HepG2 (cell line): ENCODE results near the gene ZSCAN31. TPM values are rescaled to one million over a fixed set of nuclear protein-coding genes. Genes with fewer than 3 reads are reported as not detected.

ENCODE experiments used
- ATAC-seq: fragments of 200-7000 bp; cut with Tn5 transposase; 3 replicates; pipeline ENCODE4 v1.9.1; 2020; ENCODE audit warnings: mild to moderate bottlenecking, moderate library complexity
- BruUV-seq: library from RNA; stranded (reverse); fragments of 400-500 nt; replicated peaks from 2 replicates; lab custom pipeline; 2021; lab: Mats Ljungman, UMichigan
- CTCF ChIA-PET: fragments of 300-600 bp; formaldehyde crosslinking; extraction: SDS; loops from one replicate; lab custom pipeline; 2021; ENCODE audit warnings: low total read pairs, inconsistent platforms, low intra/inter-chr PET ratio; lab: Yijun Ruan, JAX
- POLR2A ChIA-PET: fragments of 350-600 bp; sonication (Branson Sonifier 250); formaldehyde crosslinking; loops from one replicate; lab custom pipeline; 2020; ENCODE audit warnings: antibody characterized with exemption, inconsistent platforms; lab: Yijun Ruan, JAX
- DNase-seq: peaks from one replicate; pipeline ENCODE4 v3.0.0-alpha.2; 2015; ENCODE audit warnings: low spot score
- FAIRE-seq: peaks from 3 replicates; lab custom pipeline; 2011; peaks lifted over from hg19 to GRCh38; lab: Jason Lieb, UNC
- H2AFZ ChIP-seq: one replicate; pipeline ENCODE4 v1.6.1; 2011; ENCODE audit warnings: low read length, inconsistent platforms
- H3K27ac ChIP-seq: fragments of 300-600 bp; 3 replicates; pipeline ENCODE4 v1.8.0; 2011; ENCODE audit warnings: mixed run types, mild to moderate bottlenecking, mixed read lengths, low read length, inconsistent platforms; ENCODE audit not compliant: insufficient read depth; ENCODE audit errors: extremely low read length
- H3K27me3 ChIP-seq, 2 experiments: fragments of 200-600 bp in 1 of 2; 2 replicates in 1 of 2; 3 replicates in 1 of 2; pipeline versions ENCODE4 v1.6.0 to v1.8.0; 2011; ENCODE audit warnings: low read length in 2 of 2, mild to moderate bottlenecking in 2 of 2, moderate library complexity in 2 of 2, inconsistent platforms in 1 of 2; ENCODE audit not compliant: insufficient read depth in 2 of 2, control insufficient read depth in 1 of 2
- H3K36me3 ChIP-seq, 2 experiments: fragments of 200-600 bp in 1 of 2; replicated peaks in 1 of 2; 2 replicates in 1 of 2; 3 replicates in 1 of 2; pipeline versions ENCODE4 v1.5.1 to v1.8.0; 2011; ENCODE audit warnings: low read length in 2 of 2, inconsistent platforms in 1 of 2; ENCODE audit not compliant: insufficient read depth in 2 of 2, control insufficient read depth in 1 of 2
- H3K4me1 ChIP-seq: 2 replicates; pipeline ENCODE4 v1.5.1; 2012; ENCODE audit warnings: low read length, inconsistent platforms; ENCODE audit not compliant: insufficient read depth
- H3K4me2 ChIP-seq: 2 replicates; pipeline ENCODE4 v1.6.0; 2011; ENCODE audit warnings: low read depth, low read length, inconsistent platforms
- H3K4me3 ChIP-seq, 3 experiments: fragments of 200-600 bp in 1 of 3; sonication (generic), shearing (Covaris generic) in 1 of 3; replicated peaks in 1 of 3; 2 replicates each; pipeline ENCODE4 v1.5.1; 2011 to 2016; ENCODE audit warnings: low read length in 3 of 3, inconsistent platforms in 2 of 3, low read depth in 2 of 3, mild to moderate bottlenecking in 2 of 3, control low read depth in 1 of 3, mixed read lengths in 1 of 3; ENCODE audit not compliant: insufficient read depth in 1 of 3
- H3K79me2 ChIP-seq: one replicate; pipeline ENCODE4 v1.6.1; 2011; ENCODE audit warnings: low read length, inconsistent platforms; ENCODE audit not compliant: insufficient read depth
- H3K9ac ChIP-seq: 2 replicates; pipeline ENCODE4 v1.6.0; 2011; ENCODE audit warnings: mild to moderate bottlenecking, low read depth, low read length, inconsistent platforms; ENCODE audit not compliant: insufficient read depth
- H3K9me3 ChIP-seq: 2 replicates; pipeline ENCODE4 v1.5.1; 2012; ENCODE audit warnings: mild to moderate bottlenecking, low read length
- H4K20me1 ChIP-seq: 2 replicates; pipeline ENCODE4 v1.6.0; 2011; ENCODE audit warnings: inconsistent platforms, mild to moderate bottlenecking, low read length, moderate library complexity; ENCODE audit not compliant: insufficient read depth
- CSRNP1 ChIP-seq: sonication (generic); formaldehyde crosslinking; IDR thresholded peaks from 2 replicates; pipeline ENCODE4 v1.8.1; 2023; ENCODE audit warnings: mild to moderate bottlenecking, missing genetic modification reagents
- FOXK2 ChIP-seq: fragments of 450-650 bp; IDR thresholded peaks from 2 replicates; pipeline ENCODE4 v1.6.1; 2016
- HINFP ChIP-seq: sonication (generic); formaldehyde crosslinking; IDR thresholded peaks from 2 replicates; pipeline ENCODE4 v1.4.0; 2020; ENCODE audit warnings: low read depth, mild to moderate bottlenecking, missing genetic modification reagents
- ISL2 ChIP-seq: sonication (generic); formaldehyde crosslinking; IDR thresholded peaks from 2 replicates; pipeline ENCODE4 v1.5.0; 2020; ENCODE audit warnings: missing genetic modification reagents
- KAT8 ChIP-seq: IDR thresholded peaks from 2 replicates; pipeline ENCODE4 v1.6.1; 2016; ENCODE audit warnings: missing genetic modification reagents, missing compliant biosample characterization
- NCOR1 ChIP-seq: fragments of 200-600 bp; sonication (generic); IDR thresholded peaks from 2 replicates; pipeline ENCODE4 v1.7.0; 2017; ENCODE audit warnings: antibody characterized with exemption, low read length, borderline replicate concordance
- NR2F6 ChIP-seq, 2 experiments: IDR thresholded peaks; 2 replicates each; pipeline ENCODE4 v1.6.1; 2016; ENCODE audit warnings: antibody characterized with exemption in 1 of 2, mild to moderate bottlenecking in 1 of 2
- SRSF9 ChIP-seq: fragments of 200-400 bp; formaldehyde crosslinking; IDR thresholded peaks from 2 replicates; pipeline ENCODE4 v1.6.1; 2018; ENCODE audit warnings: borderline replicate concordance, mild to moderate bottlenecking, low read depth, low read length; ENCODE audit not compliant: insufficient read depth, poor library complexity, severe bottlenecking
- TSC22D2 ChIP-seq: sonication (generic); formaldehyde crosslinking; IDR thresholded peaks from 2 replicates; pipeline ENCODE4 v1.5.1; 2020; ENCODE audit warnings: missing genetic modification reagents, mild to moderate bottlenecking, borderline replicate concordance
- YEATS2 ChIP-seq: sonication (generic); formaldehyde crosslinking; IDR thresholded peaks from 2 replicates; pipeline ENCODE4 v1.4.0; 2020; ENCODE audit warnings: missing genetic modification reagents, borderline replicate concordance
- ZEB1 ChIP-seq: IDR thresholded peaks from 2 replicates; pipeline ENCODE4 v1.6.1; 2012; ENCODE audit warnings: mild to moderate bottlenecking, low read depth, inconsistent platforms; ENCODE audit not compliant: insufficient replicate concordance
- ZNF709 ChIP-seq: sonication (generic); formaldehyde crosslinking; IDR thresholded peaks from 2 replicates; pipeline ENCODE4 v1.5.0; 2020; ENCODE audit warnings: mild to moderate bottlenecking, missing genetic modification reagents
- ZNF772 ChIP-seq: sonication (generic); formaldehyde crosslinking; IDR thresholded peaks from 2 replicates; pipeline ENCODE4 v1.5.0; 2020; ENCODE audit warnings: mild to moderate bottlenecking, missing genetic modification reagents
- ZNF781 ChIP-seq: sonication (generic); formaldehyde crosslinking; IDR thresholded peaks from 2 replicates; pipeline ENCODE4 v1.5.1; 2020; ENCODE audit warnings: borderline replicate concordance, mild to moderate bottlenecking, missing genetic modification reagents; ENCODE audit errors: not compliant biosample characterization
- WGBS: methylation state at CpG from one replicate; pipeline ENCODE4 v1.1.6; 2017; ENCODE audit warnings: low lambda C conversion rate; 5-methylcytosine and 5-hydroxymethylcytosine counted together
- in situ Hi-C: cut with HindIII; loops from 2 replicates; pipeline ENCODE4 v1.10.0; 2017; ENCODE audit warnings: low pct_unique_long_range_greater_than_20kb; ENCODE audit not compliant: extremely low pct_ligation_motif_present
- intact Hi-C: fragments of 100-400 bp; cut with micrococcal nuclease; formaldehyde crosslinking; loops from one replicate; pipeline ENCODE4 v1.10.0; 2022; ENCODE audit not compliant: unreplicated experiment
- polyA plus RNA-seq, 8 experiments: library from polyadenylated mRNA; depleted of rRNA in 3 of 8; stranded (reverse) in 7 of 8; unstranded in 1 of 8; fragments of >200 nt; fragmentation: Illumina TruSeq in 4 of 8; extraction: Trizol in 4 of 8; gene quantifications; 2 replicates each; pipeline versions ENCODE4 v1.2.1 to v1.2.3, GENCODE V29; 2011 to 2016; ENCODE audit warnings: low read depth in 4 of 8, missing spikeins in 1 of 8, mixed read lengths in 1 of 8; ENCODE audit not compliant: insufficient read depth in 1 of 8
- total RNA-seq, 5 experiments: library from RNA; depleted of rRNA; stranded (reverse); fragments of >200 nt; fragmentation: Illumina TruSeq; extraction: Trizol; gene quantifications; 2 replicates each; pipeline ENCODE4 v1.2.3, GENCODE V29; 2016; ENCODE audit warnings: low read depth in 1 of 5
- TF ChIP-seq, protein P1 (sequence below): sonication (generic); formaldehyde crosslinking; IDR thresholded peaks from 2 replicates; pipeline ENCODE4 v1.4.0; 2020; ENCODE audit warnings: mild to moderate bottlenecking, missing genetic modification reagents
- TF ChIP-seq, protein P2 (sequence below): sonication (generic); formaldehyde crosslinking; IDR thresholded peaks from 2 replicates; pipeline ENCODE4 v1.4.0; 2020; ENCODE audit warnings: mild to moderate bottlenecking, low read depth, missing genetic modification reagents

The ZSCAN31 gene
- total and polyA plus RNA-seq, 2 of the 13 experiments (the other 11 are each of a cell fraction or from before 2014, with no cell fraction given) = 5.3 to 6.2 TPM

GRCh38 chr6:28383235-28384142 lies 47.5 kb upstream of the ZSCAN31 start:
- Histone ChIP-seq H2AFZ (peak overlapping the region; percentile 87), H3K36me3 (peaks cover 7 to 33% of the 10 kb centered on the region in 2 experiments), H3K4me1 (peaks cover 39% of the 10 kb centered on the region), H4K20me1 (no peaks in the 10 kb centered on the region), H3K9me3 (no peaks in the 10 kb centered on the region), H3K79me2 (no peaks in the 10 kb centered on the region), H3K4me2 (peak overlapping the region; percentile 85), H3K27me3 (no peaks in the 10 kb centered on the region), H3K9ac (peak overlapping the region; percentile 67), H3K4me3 (peak overlapping the region; percentile 59 to 74 (median 72)), H3K27ac (peak overlapping the region; percentile 56)
- DNase-seq (peak; percentile 93), ATAC-seq (peak; percentile 98), FAIRE-seq (peak; percentile 84)
- intact Hi-C loops (loop anchor here (1.0 to 5.0 kb wide), 4 partner anchors 16 to 204 kb away; partner anchors contain the start of genes ZKSCAN3 and ZSCAN12), in situ Hi-C loops (no loop called here)
- BruUV-seq = no TSS peak
- 18% methylated on average over 26 of the region's 31 CpGs for WGBS
- ChIA-PET CTCF (interaction anchor here (0.7 kb wide), 1 partner anchor 257 kb away, joined by 3 read pairs; no protein-coding TSS in a partner anchor), POLR2A (interaction anchor here (0.7 to 3.4 kb wide), 29 partner anchors 11 to 546 kb away, joined by 3 to 27 read pairs (median 5); partner anchors contain the start of genes PGBD1, ZKSCAN3, ZKSCAN4 and ZKSCAN8)
- no peak for TF ChIP-seq FOXK2
- TF ChIP-seq YEATS2 (CRISPR knock-in tag) = peak; percentile 95
- TF ChIP-seq, protein P1, sequence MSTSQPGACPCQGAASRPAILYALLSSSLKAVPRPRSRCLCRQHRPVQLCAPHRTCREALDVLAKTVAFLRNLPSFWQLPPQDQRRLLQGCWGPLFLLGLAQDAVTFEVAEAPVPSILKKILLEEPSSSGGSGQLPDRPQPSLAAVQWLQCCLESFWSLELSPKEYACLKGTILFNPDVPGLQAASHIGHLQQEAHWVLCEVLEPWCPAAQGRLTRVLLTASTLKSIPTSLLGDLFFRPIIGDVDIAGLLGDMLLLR (CRISPR knock-in tag) = peak; percentile 94
- TF ChIP-seq ZNF781 (CRISPR knock-in tag) = peak; percentile 80
- TF ChIP-seq, protein P2, sequence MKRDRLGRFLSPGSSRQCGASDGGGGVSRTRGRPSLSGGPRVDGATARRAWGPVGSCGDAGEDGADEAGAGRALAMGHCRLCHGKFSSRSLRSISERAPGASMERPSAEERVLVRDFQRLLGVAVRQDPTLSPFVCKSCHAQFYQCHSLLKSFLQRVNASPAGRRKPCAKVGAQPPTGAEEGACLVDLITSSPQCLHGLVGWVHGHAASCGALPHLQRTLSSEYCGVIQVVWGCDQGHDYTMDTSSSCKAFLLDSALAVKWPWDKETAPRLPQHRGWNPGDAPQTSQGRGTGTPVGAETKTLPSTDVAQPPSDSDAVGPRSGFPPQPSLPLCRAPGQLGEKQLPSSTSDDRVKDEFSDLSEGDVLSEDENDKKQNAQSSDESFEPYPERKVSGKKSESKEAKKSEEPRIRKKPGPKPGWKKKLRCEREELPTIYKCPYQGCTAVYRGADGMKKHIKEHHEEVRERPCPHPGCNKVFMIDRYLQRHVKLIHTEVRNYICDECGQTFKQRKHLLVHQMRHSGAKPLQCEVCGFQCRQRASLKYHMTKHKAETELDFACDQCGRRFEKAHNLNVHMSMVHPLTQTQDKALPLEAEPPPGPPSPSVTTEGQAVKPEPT = peak; percentile 91; the same call in 1 of the 2 replicates
- TF ChIP-seq ZNF709 = 0 out of 2 replicates have a peak, but pooled peaks have one; percentile 63
- TF ChIP-seq NR2F6 (IDR thresholded peaks at IDR 0.05) = peak; percentile 98
- TF ChIP-seq NR2F6 (CRISPR knock-in tag; IDR thresholded peaks at IDR 0.05) = peak; percentile 99
- peak; percentile 53; the same call in 1 of the 2 replicates for TF ChIP-seq ISL2
- peak; percentile 88; the same call in 1 of the 2 replicates for TF ChIP-seq CSRNP1 (CRISPR knock-in tag)
- peak; percentile 93; the same call in 1 of the 2 replicates for TF ChIP-seq KAT8 (CRISPR knock-in tag)
- peak; percentile 89 for TF ChIP-seq ZNF772 (CRISPR knock-in tag)
- no peak for TF ChIP-seq SRSF9
- TF ChIP-seq HINFP (CRISPR knock-in tag) = no peak
- peak; percentile 84 for TF ChIP-seq ZEB1
- peak; percentile 94; the same call in 1 of the 2 replicates for TF ChIP-seq TSC22D2 (CRISPR knock-in tag)
- TF ChIP-seq NCOR1 = no peak
